NCI-H446 (cell line): ENCODE measurements around the gene SYT9.

ENCODE experiments used
- DNase-seq, 2 experiments: peaks; one replicate each; lab custom pipeline; 2025; lab: John Stamatoyannopoulos, UW

The SYT9 gene

GRCh38 chr11:7347611-7348431 is 96.1 kb downstream of the SYT9 start:
- no peak for DNase-seq

GRCh38 chr11:7348432-7349304 is 97.0 kb downstream of the SYT9 start:
- DNase-seq: no peak

- DNase-seq: no peak
These were observed 99.5 kb downstream of the SYT9 start for GRCh38 chr11:7351228-7351627.

GRCh38 chr11:7353100-7353499 is 101.4 kb downstream of the SYT9 start:
- peak in 1 of 2 experiments; percentile 35 for DNase-seq

- DNase-seq: no peak
These were observed 113.0 kb downstream of the SYT9 start for GRCh38 chr11:7364660-7365059.

- DNase-seq: no peak
These were observed 116.1 kb downstream of the SYT9 start for GRCh38 chr11:7367803-7368202.

- no peak for DNase-seq
These were observed 124.7 kb downstream of the SYT9 start for GRCh38 chr11:7376386-7376785.

- no peak for DNase-seq
These were observed 130.2 kb downstream of the SYT9 start for GRCh38 chr11:7381937-7382336.

GRCh38 chr11:7383406-7383805 is 131.7 kb downstream of the SYT9 start:
- DNase-seq: no peak

GRCh38 chr11:7384691-7385090 is 133.0 kb downstream of the SYT9 start:
- DNase-seq: no peak

- no peak for DNase-seq
These were observed 133.8 kb downstream of the SYT9 start for GRCh38 chr11:7385532-7385931.

- no peak for DNase-seq
These were observed 162.5 kb downstream of the SYT9 start for GRCh38 chr11:7413961-7414915.

- DNase-seq: no peak
These were observed 163.5 kb downstream of the SYT9 start for GRCh38 chr11:7414973-7415817.

GRCh38 chr11:7416080-7416479 is 164.4 kb downstream of the SYT9 start:
- DNase-seq: no peak

GRCh38 chr11:7417328-7417727 is 165.6 kb downstream of the SYT9 start:
- DNase-seq: no peak

GRCh38 chr11:7418061-7418460 is 166.4 kb downstream of the SYT9 start:
- no peak for DNase-seq

- DNase-seq: no peak
These were observed 167.2 kb downstream of the SYT9 start for GRCh38 chr11:7418906-7419305.

GRCh38 chr11:7421136-7421535 is 169.4 kb downstream of the SYT9 start:
- DNase-seq: no peak

GRCh38 chr11:7422544-7423331 is 171.0 kb downstream of the SYT9 start:
- no peak for DNase-seq

- DNase-seq: no peak
These were observed 172.2 kb downstream of the SYT9 start for GRCh38 chr11:7423946-7424345.
